HG02884 (cell line): Measurements from ENCODE around the gene DEAF1.

ENCODE experiments used
- ATAC-seq: cut with Tn5 transposase; IDR thresholded peaks from one replicate; pipeline ENCODE4 v1.9.1; 2021; ENCODE audit warnings: mild to moderate bottlenecking, moderate library complexity; ENCODE audit not compliant: unreplicated experiment

The DEAF1 gene

GRCh38 chr11:597166-597725 lies 97.8 kb downstream of the DEAF1 start:
- ATAC-seq = no peak

GRCh38 chr11:596374-596773 lies 98.6 kb downstream of the DEAF1 start:
- no peak for ATAC-seq

- ATAC-seq = no peak
These were observed 99.6 kb downstream of the DEAF1 start for GRCh38 chr11:595400-595799.
